Natural killer cell treated with Interleukin-12 subunit alpha and Interleukin-12 subunit beta and Interleukin-15 and Interleukin-18, amount 100 ng/mL, for 72 hours (primary cell): Measurements from ENCODE around the gene RASA3. TPM values are rescaled to one million over a fixed set of nuclear protein-coding genes. Genes with fewer than 3 reads are reported as not detected.
"Not testable (repeated sequence)": the region's sequence is repeated elsewhere in the genome, so short reads cannot be mapped to it uniquely, and the experiment has no call there.

Source experiments
- ATAC-seq, 2 donors: fragments of 150-1000 bp; cut with Tn5 transposase in 1 of 2; sonication (Bioruptor Pico), chemical (Tn5 transposase) in 1 of 2; 2 replicates each; pipeline ENCODE4 v1.10.0; 2021
- DNase-seq: peaks from one replicate; pipeline ENCODE4 v3.0.0; 2022; ENCODE audit warnings: low spot score
- H3K27ac Mint-ChIP-seq, 2 donors: 1 replicate in 1 of 2; 2 replicates in 1 of 2; pipeline ENCODE4 v1.8.0; 2022; ENCODE audit warnings: mixed read lengths in 2 of 2, mild to moderate bottlenecking in 1 of 2, moderate library complexity in 1 of 2
- H3K27me3 Mint-ChIP-seq, 2 donors: 1 replicate in 1 of 2; 2 replicates in 1 of 2; pipeline ENCODE4 v1.8.0; 2022; ENCODE audit warnings: mixed read lengths in 2 of 2
- H3K36me3 Mint-ChIP-seq: one replicate; pipeline ENCODE4 v1.8.0; 2022; ENCODE audit warnings: mixed read lengths
- H3K4me1 Mint-ChIP-seq, 2 donors: 1 replicate in 1 of 2; 2 replicates in 1 of 2; pipeline ENCODE4 v1.8.0; 2022; ENCODE audit warnings: low read depth in 2 of 2, mixed read lengths in 2 of 2, mild to moderate bottlenecking in 1 of 2
- H3K4me3 Mint-ChIP-seq: one replicate; pipeline ENCODE4 v1.8.0; 2022; ENCODE audit warnings: mixed read lengths
- H3K9me3 Mint-ChIP-seq: 2 replicates; pipeline ENCODE4 v1.8.0; 2022; ENCODE audit warnings: mixed read lengths
- total RNA-seq, 2 donors: library from RNA; stranded (reverse); gene quantifications; one replicate each; pipeline ENCODE4 v1.2.3, GENCODE V29; 2022

RASA3 gene
- total RNA-seq, 2 donors from 2014 or later: 6.9 to 11.7 TPM

GRCh38 chr13:114151031-114151430 lies 18.6 kb upstream of the RASA3 start:
- peaks cover 62 to 73% of the 10 kb centered on the region in 2 donors for H3K4me1 Mint-ChIP-seq
- no peaks in the 10 kb centered on the region for H3K27me3 Mint-ChIP-seq
- DNase-seq (no peak), ATAC-seq (no peak)
- H3K36me3 Mint-ChIP-seq: peaks cover 5% of the 10 kb centered on the region
- H3K27ac Mint-ChIP-seq: peak overlapping the region in 1 of 2 donors; percentile 42
- no peak overlapping the region for H3K4me3 Mint-ChIP-seq
- peaks cover 6% of the 10 kb centered on the region for H3K9me3 Mint-ChIP-seq

DNA sequence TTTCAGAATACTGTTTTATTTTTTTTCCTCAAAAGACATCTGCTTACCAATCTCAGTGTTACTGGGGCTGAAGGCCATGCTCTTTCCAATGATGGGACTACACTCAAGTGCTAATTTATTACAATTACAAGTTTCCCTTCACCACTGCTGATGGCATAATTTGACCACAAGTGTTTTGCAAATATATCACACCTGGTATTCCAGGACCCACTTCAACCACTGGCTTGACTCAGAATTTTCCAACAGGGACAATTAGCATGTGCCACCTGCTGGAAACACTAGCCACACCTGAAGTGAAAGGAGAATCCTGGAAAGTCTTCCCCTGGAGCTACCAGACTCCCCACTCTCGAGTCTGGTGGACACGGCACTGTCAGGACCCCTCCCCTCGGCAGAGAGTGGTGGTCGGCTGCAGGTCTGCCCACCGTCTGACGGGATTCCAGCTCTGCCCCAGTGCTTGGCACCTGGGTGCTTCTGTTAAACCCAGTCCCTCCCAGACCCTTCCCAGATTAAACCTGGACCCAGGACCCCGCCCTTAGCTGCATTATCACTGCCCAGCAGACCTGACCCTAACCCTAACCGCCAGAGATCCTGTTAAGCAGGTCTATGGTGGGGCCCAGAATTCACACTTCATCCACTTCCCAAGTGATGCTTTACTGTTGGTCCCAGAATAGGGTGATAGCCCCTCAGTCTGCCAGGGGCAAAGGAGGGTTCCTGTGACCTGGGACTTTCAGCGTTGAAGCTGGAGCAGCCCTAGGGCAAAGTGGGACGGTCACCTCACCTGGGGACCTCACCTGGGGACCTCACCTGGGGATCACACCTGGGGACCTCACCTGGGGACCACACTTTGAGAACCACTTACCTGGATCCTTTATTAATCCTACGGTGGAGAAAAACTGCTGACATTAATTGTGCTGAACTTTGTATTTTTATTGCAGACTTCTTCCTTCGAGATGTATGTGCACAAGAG lies 17.6 kb upstream of the RASA3 start:
- DNase-seq (no peak), ATAC-seq (no peak)
- H3K36me3 Mint-ChIP-seq: peaks cover 5% of the 10 kb centered on the region
- H3K4me1 Mint-ChIP-seq: peaks cover 70 to 82% of the 10 kb centered on the region in 2 donors
- H3K27me3 Mint-ChIP-seq: no peaks in the 10 kb centered on the region
- peak overlapping the region; percentile 64 for H3K4me3 Mint-ChIP-seq
- peaks cover 6% of the 10 kb centered on the region for H3K9me3 Mint-ChIP-seq
- H3K27ac Mint-ChIP-seq: peak overlapping the region; percentile 30 to 72

DNA sequence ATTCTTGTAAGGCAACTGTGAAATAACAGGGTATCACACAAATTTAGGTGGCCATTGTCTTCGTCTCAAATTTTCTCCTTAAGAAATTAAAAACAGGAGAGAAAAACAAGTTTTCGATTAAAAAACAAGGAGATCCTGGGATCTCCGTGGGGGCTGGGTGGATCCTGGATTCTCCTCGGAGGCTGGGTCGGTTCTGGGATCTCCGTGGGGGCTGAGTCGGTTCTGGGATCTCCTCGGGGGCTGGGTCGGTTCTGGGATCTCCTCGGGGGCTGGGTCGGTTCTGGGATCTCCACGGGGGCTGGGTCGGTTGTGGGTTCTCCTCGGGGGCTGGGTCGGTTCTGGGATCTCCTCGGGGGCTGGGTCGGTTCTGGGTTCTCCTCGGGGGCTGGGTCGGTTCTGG lies 16.5 kb upstream of the RASA3 start:
- peaks cover 73 to 81% of the 10 kb centered on the region in 2 donors for H3K4me1 Mint-ChIP-seq
- not testable (repeated sequence) for DNase-seq, H3K27me3 Mint-ChIP-seq, H3K9me3 Mint-ChIP-seq, H3K36me3 Mint-ChIP-seq, ATAC-seq
- H3K27ac Mint-ChIP-seq: peak overlapping the region; percentile 72 to 84
- peak overlapping the region; percentile 64 for H3K4me3 Mint-ChIP-seq

DNA sequence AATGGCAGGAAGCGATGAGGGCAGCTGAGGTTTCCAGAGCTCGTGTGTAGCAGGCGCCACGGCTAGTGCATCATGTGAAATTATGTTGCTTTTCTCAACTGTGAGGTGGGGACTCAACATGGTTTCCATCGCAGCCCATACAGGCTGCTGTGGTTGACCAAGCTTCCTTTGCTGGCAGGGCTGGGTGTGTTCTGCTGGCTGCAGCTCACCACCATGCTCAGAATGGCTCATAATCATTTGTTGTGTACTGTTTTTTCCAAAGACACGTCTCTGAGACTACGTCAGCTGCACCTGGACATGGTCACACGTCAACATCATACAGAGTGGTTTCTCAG lies 16.1 kb upstream of the RASA3 start:
- peak; percentile 94 to 98 for ATAC-seq
- H3K36me3 Mint-ChIP-seq: peaks cover under 1% of the 10 kb centered on the region
- peak overlapping the region; percentile 72 to 84 for H3K27ac Mint-ChIP-seq
- peaks cover 71 to 77% of the 10 kb centered on the region in 2 donors for H3K4me1 Mint-ChIP-seq
- H3K9me3 Mint-ChIP-seq: peaks cover 3% of the 10 kb centered on the region
- peak; percentile 84 for DNase-seq
- H3K27me3 Mint-ChIP-seq: no peaks in the 10 kb centered on the region
- peak overlapping the region; percentile 64 for H3K4me3 Mint-ChIP-seq

- H3K27ac Mint-ChIP-seq: peak overlapping the region; percentile 72 to 84
- H3K36me3 Mint-ChIP-seq: no peaks in the 10 kb centered on the region
- ATAC-seq (peak; percentile 39 to 69), DNase-seq (no peak)
- peaks cover 66 to 73% of the 10 kb centered on the region in 2 donors for H3K4me1 Mint-ChIP-seq
- no peaks in the 10 kb centered on the region for H3K27me3 Mint-ChIP-seq
- H3K4me3 Mint-ChIP-seq: peak overlapping the region; percentile 64
- H3K9me3 Mint-ChIP-seq: no peaks in the 10 kb centered on the region
These were observed 15.5 kb upstream of the RASA3 start for GRCh38 chr13:114147803-114148520.

GRCh38 chr13:114146629-114147028 lies 14.2 kb upstream of the RASA3 start:
- Mint-ChIP-seq H3K27me3 (no peaks in the 10 kb centered on the region), H3K36me3 (no peaks in the 10 kb centered on the region), H3K9me3 (no peaks in the 10 kb centered on the region), H3K4me3 (peak overlapping the region; percentile 34), H3K27ac (peak overlapping the region in 1 of 2 donors; percentile 64), H3K4me1 (peaks cover 56 to 63% of the 10 kb centered on the region in 2 donors)
- DNase-seq (no peak), ATAC-seq (no peak)

- ATAC-seq (no peak), DNase-seq (no peak)
- H3K4me1 Mint-ChIP-seq: peaks cover 54 to 61% of the 10 kb centered on the region in 2 donors
- H3K4me3 Mint-ChIP-seq: peak overlapping the region; percentile 34
- no peaks in the 10 kb centered on the region for H3K27me3 Mint-ChIP-seq
- no peaks in the 10 kb centered on the region for H3K36me3 Mint-ChIP-seq
- H3K9me3 Mint-ChIP-seq: no peaks in the 10 kb centered on the region
- H3K27ac Mint-ChIP-seq: peak overlapping the region in 1 of 2 donors; percentile 64
These were observed 13.8 kb upstream of the RASA3 start for GRCh38 chr13:114146173-114146572.

DNA sequence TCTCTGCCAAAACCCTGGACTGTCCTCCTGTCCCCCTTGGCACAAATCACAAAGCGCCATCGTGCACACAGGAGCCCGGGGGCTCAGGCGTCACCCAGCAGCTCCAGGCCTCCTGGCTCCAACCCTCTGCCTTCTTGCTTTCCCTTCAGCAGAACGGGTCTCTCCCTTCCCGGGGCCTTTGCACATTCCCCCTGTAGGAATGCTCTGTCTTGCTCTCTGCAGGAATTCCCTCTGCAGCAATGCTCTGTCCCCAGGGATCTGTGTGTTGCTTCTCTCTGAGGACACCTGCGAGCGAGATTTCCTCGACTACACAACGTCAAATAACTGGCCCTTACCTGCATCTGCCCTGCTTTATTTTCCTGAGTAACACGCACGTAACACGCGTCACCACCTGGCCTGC lies 13.3 kb upstream of the RASA3 start:
- Mint-ChIP-seq H3K4me1 (peaks cover 51 to 56% of the 10 kb centered on the region in 2 donors), H3K36me3 (no peaks in the 10 kb centered on the region), H3K27ac (no peak overlapping the region), H3K27me3 (no peaks in the 10 kb centered on the region), H3K9me3 (no peaks in the 10 kb centered on the region), H3K4me3 (no peak overlapping the region)
- ATAC-seq (no peak), DNase-seq (no peak)

DNA sequence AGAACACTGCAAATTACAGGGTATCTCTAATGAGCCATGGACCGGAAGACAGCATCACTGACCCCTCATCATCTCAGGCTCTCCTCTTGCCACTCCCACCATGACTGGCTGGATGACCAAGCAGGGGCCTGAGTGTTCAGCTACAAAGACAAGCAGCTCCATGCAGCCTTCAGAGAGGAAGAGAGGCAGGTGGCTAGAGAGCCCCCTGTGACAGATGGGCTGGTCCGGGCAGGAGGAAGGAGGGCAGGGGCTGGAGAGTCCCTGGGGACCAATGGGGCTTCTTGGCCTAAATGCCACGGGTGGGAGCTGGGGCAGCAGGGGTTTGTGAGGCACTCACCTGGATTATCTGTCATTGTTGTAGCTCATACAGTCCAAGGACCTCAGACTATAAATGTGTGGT lies 12.8 kb upstream of the RASA3 start:
- H3K4me3 Mint-ChIP-seq: peak overlapping the region; percentile 36
- peak; percentile 15 for DNase-seq
- peaks cover 50 to 52% of the 10 kb centered on the region in 2 donors for H3K4me1 Mint-ChIP-seq

GRCh38 chr13:114144606-114145244 lies 12.3 kb upstream of the RASA3 start:
- Mint-ChIP-seq H3K4me1 (peaks cover 45 to 46% of the 10 kb centered on the region in 2 donors), H3K27ac (peak overlapping the region in 1 of 2 donors; percentile 49), H3K27me3 (no peaks in the 10 kb centered on the region), H3K4me3 (peak overlapping the region; percentile 36), H3K36me3 (no peaks in the 10 kb centered on the region), H3K9me3 (no peaks in the 10 kb centered on the region)
- no peak for DNase-seq
- ATAC-seq: no peak

More for the DNA sequence above, 12.8 kb upstream of the RASA3 start:
- no peak for ATAC-seq
- H3K27ac Mint-ChIP-seq: peak overlapping the region in 1 of 2 donors; percentile 49
- no peaks in the 10 kb centered on the region for H3K9me3 Mint-ChIP-seq
- H3K27me3 Mint-ChIP-seq: no peaks in the 10 kb centered on the region
- H3K36me3 Mint-ChIP-seq: no peaks in the 10 kb centered on the region

DNA sequence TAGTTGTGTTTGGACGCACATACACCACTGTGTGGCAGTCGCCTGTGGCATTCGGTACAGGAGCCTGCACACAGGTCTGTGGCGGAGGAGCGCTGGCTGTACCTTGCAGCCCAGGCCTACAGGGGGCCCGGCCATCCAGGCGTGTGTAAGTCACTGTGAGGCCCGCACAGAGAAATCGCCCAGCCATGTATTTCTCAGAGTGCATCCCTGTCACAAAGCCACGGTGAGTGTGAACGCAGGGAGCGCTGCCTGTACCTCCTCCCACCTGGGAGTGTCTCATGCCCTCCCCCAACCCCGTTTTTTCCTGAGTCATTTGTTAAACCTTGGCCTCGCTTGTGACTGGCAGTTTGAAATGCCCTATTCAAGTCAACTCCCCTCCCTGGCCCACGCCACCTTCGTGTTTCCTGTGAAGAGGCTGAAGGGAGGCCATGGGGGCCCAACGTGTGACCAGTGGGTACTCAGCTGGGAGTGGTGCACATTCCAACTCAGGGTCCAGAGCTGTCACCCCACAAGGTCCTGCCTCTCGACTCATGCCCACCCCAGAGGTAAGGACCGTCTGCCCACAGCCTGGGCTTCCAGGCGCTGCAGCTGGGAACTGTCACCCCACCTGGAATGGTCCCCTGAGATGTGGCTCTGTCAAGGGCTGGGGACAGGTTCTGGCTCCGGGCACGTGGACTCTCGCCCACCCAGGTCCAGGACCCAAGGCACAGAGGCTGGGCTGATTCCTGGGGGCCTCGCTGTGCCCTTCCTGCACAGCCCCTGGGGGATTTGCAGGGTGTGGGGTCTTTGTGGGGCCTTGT lies 11.6 kb upstream of the RASA3 start:
- Mint-ChIP-seq H3K4me3 (no peak overlapping the region), H3K4me1 (peaks cover 38 to 41% of the 10 kb centered on the region in 2 donors), H3K36me3 (no peaks in the 10 kb centered on the region), H3K27me3 (no peaks in the 10 kb centered on the region), H3K9me3 (no peaks in the 10 kb centered on the region), H3K27ac (no peak overlapping the region)
- DNase-seq (no peak), ATAC-seq (no peak)

GRCh38 chr13:114142640-114143490 lies 10.4 kb upstream of the RASA3 start:
- no peaks in the 10 kb centered on the region for H3K9me3 Mint-ChIP-seq
- H3K4me3 Mint-ChIP-seq: no peak overlapping the region
- DNase-seq (peak; percentile 86), ATAC-seq (peak; percentile 89)
- H3K27ac Mint-ChIP-seq: no peak overlapping the region
- H3K4me1 Mint-ChIP-seq: peaks cover 28 to 30% of the 10 kb centered on the region in 2 donors
- H3K36me3 Mint-ChIP-seq: no peaks in the 10 kb centered on the region
- H3K27me3 Mint-ChIP-seq: no peaks in the 10 kb centered on the region
